RWPE2 (cell line): ENCODE results near the gene CDS1.

Source experiments
- ATAC-seq: fragments of 200-7000 bp; cut with Tn5 transposase; 3 replicates; pipeline ENCODE4 v1.9.1; 2021; ENCODE audit warnings: low read depth
- DNase-seq: peaks from one replicate; pipeline ENCODE4 v3.0.0-alpha.2; 2020; ENCODE audit warnings: low spot score
- H3K27ac ChIP-seq: fragments of 450-650 bp; 2 replicates; pipeline ENCODE4 v1.5.1; 2017; ENCODE audit warnings: mild to moderate bottlenecking; ENCODE audit not compliant: poor library complexity, severe bottlenecking
- H3K27me3 ChIP-seq: fragments of 250-450 bp; sonication (Bioruptor Pico); 2 replicates; pipeline ENCODE4 v1.5.1; 2021; ENCODE audit warnings: mild to moderate bottlenecking, moderate library complexity; ENCODE audit not compliant: insufficient read depth, poor library complexity, severe bottlenecking
- H3K36me3 ChIP-seq: fragments of 250-450 bp; sonication (Bioruptor Pico); 2 replicates; pipeline ENCODE4 v1.5.1; 2020; ENCODE audit warnings: low read depth, mild to moderate bottlenecking, moderate library complexity
- H3K4me1 ChIP-seq: fragments of 250-450 bp; sonication (Bioruptor Pico); 2 replicates; pipeline ENCODE4 v1.5.1; 2021; ENCODE audit warnings: mild to moderate bottlenecking, moderate library complexity; ENCODE audit not compliant: insufficient read depth, poor library complexity, severe bottlenecking
- H3K4me3 ChIP-seq: fragments of 250-450 bp; sonication (Bioruptor Pico); 2 replicates; pipeline ENCODE4 v1.5.1; 2021; ENCODE audit warnings: mild to moderate bottlenecking, moderate library complexity; ENCODE audit not compliant: severe bottlenecking
- H3K9me3 ChIP-seq: fragments of 250-450 bp; sonication (Bioruptor Pico); 2 replicates; pipeline ENCODE4 v1.5.1; 2021; ENCODE audit warnings: mild to moderate bottlenecking, moderate library complexity; ENCODE audit not compliant: severe bottlenecking
- CTCF ChIP-seq: fragments of 450-650 bp; IDR thresholded peaks from one replicate; pipeline ENCODE4 v1.5.1; 2017; ENCODE audit warnings: mild to moderate bottlenecking, moderate library complexity; ENCODE audit not compliant: poor library complexity, severe bottlenecking

Gene CDS1

GRCh38 chr4:84622959-84623358 is 40.0 kb downstream of the CDS1 start:
- Histone ChIP-seq H3K4me3 (no peak overlapping the region), H3K36me3 (peaks cover 47% of the 10 kb centered on the region), H3K27me3 (no peaks in the 10 kb centered on the region), H3K9me3 (no peaks in the 10 kb centered on the region), H3K4me1 (no peaks in the 10 kb centered on the region), H3K27ac (no peak overlapping the region)
- ATAC-seq (no peak), DNase-seq (no peak)
- TF ChIP-seq CTCF: no peak

- no peak for TF ChIP-seq CTCF
- H3K4me1 ChIP-seq: no peaks in the 10 kb centered on the region
- ATAC-seq (no peak), DNase-seq (no peak)
- peaks cover 40% of the 10 kb centered on the region for H3K36me3 ChIP-seq
- no peak overlapping the region for H3K27ac ChIP-seq
- H3K27me3 ChIP-seq: no peaks in the 10 kb centered on the region
- no peaks in the 10 kb centered on the region for H3K9me3 ChIP-seq
- H3K4me3 ChIP-seq: no peak overlapping the region
Measured at GRCh38 chr4:84623661-84624060, 40.7 kb downstream of the CDS1 start.

- H3K36me3 ChIP-seq: peaks cover 15% of the 10 kb centered on the region
- no peak overlapping the region for H3K4me3 ChIP-seq
- H3K4me1 ChIP-seq: peaks cover 8% of the 10 kb centered on the region
- no peaks in the 10 kb centered on the region for H3K27me3 ChIP-seq
- H3K27ac ChIP-seq: no peak overlapping the region
- DNase-seq (no peak), ATAC-seq (no peak)
- TF ChIP-seq CTCF: no peak
- no peaks in the 10 kb centered on the region for H3K9me3 ChIP-seq
Measured at GRCh38 chr4:84626673-84627072, 43.7 kb downstream of the CDS1 start.

GRCh38 chr4:84631573-84631972 is 48.6 kb downstream of the CDS1 start:
- peaks cover 33% of the 10 kb centered on the region for H3K4me1 ChIP-seq
- ATAC-seq (peak; percentile 69), DNase-seq (no peak)
- H3K9me3 ChIP-seq: no peaks in the 10 kb centered on the region
- no peak overlapping the region for H3K4me3 ChIP-seq
- no peaks in the 10 kb centered on the region for H3K27me3 ChIP-seq
- no peak for TF ChIP-seq CTCF
- peak overlapping the region; percentile 85 for H3K27ac ChIP-seq
- peaks cover 14% of the 10 kb centered on the region for H3K36me3 ChIP-seq

- H3K27ac ChIP-seq: peak overlapping the region; percentile 85
- H3K4me3 ChIP-seq: no peak overlapping the region
- peak; percentile 90 for ATAC-seq
- H3K36me3 ChIP-seq: peaks cover 18% of the 10 kb centered on the region
- H3K27me3 ChIP-seq: no peaks in the 10 kb centered on the region
- H3K9me3 ChIP-seq: no peaks in the 10 kb centered on the region
- H3K4me1 ChIP-seq: peaks cover 33% of the 10 kb centered on the region
- TF ChIP-seq CTCF: no peak
- no peak for DNase-seq
Measured at GRCh38 chr4:84632092-84632491, 49.2 kb downstream of the CDS1 start.
